Stimulated activated CD8-positive, alpha-beta memory T cell treated with anti-CD3 and anti-CD28 coated beads, Interleukin-4, amount 100 ng/mL, for 24 hours (primary cell): Measurements from ENCODE around the gene SHANK1.
"Not testable (repeated sequence)": the region's sequence is repeated elsewhere in the genome, so short reads cannot be mapped to it uniquely, and the experiment has no call there.

ENCODE experiments used
- DNase-seq: peaks from one replicate; pipeline ENCODE4 v3.0.0-alpha.2; 2020; ENCODE audit warnings: low read depth

The SHANK1 gene

GRCh38 chr19:50719566-50719965, at the start of gene SHANK1:
Gene SHANK1 (minus strand): TSS chr19:50719802. CDS start chr19:50716919, 2,883 bp downstream.
- no peak for DNase-seq

- no peak for DNase-seq
Measured at GRCh38 chr19:50768277-50768676, 48.7 kb upstream of the SHANK1 start.

GRCh38 chr19:50767263-50767662, 47.7 kb upstream of the SHANK1 start:
- DNase-seq, result not testable (repeated sequence)

GRCh38 chr19:50766746-50767145, 47.1 kb upstream of the SHANK1 start:
- not testable (repeated sequence) for DNase-seq

- DNase-seq, result no peak
Measured at GRCh38 chr19:50764409-50764808, 44.8 kb upstream of the SHANK1 start.

- DNase-seq, result not testable (repeated sequence)
Measured at GRCh38 chr19:50763521-50763920, 43.9 kb upstream of the SHANK1 start.

GRCh38 chr19:50761501-50761900, 41.9 kb upstream of the SHANK1 start:
- DNase-seq, result not testable (repeated sequence)

GRCh38 chr19:50759886-50760285, 40.3 kb upstream of the SHANK1 start:
- DNase-seq, result no peak

- DNase-seq, result not testable (repeated sequence)
Measured at GRCh38 chr19:50759076-50759475, 39.5 kb upstream of the SHANK1 start.

- not testable (repeated sequence) for DNase-seq
Measured at GRCh38 chr19:50757624-50758023, 38.0 kb upstream of the SHANK1 start.

- DNase-seq, result not testable (repeated sequence)
Measured at GRCh38 chr19:50756244-50756643, 36.6 kb upstream of the SHANK1 start.

- DNase-seq, result no peak
Measured at GRCh38 chr19:50753879-50754278, 34.3 kb upstream of the SHANK1 start.

- DNase-seq, result no peak
Measured at GRCh38 chr19:50750010-50750409, 30.4 kb upstream of the SHANK1 start.

- no peak for DNase-seq
Measured at GRCh38 chr19:50749490-50749889, 29.9 kb upstream of the SHANK1 start.

- DNase-seq, result not testable (repeated sequence)
Measured at GRCh38 chr19:50747141-50747540, 27.5 kb upstream of the SHANK1 start.

- DNase-seq, result no peak
Measured at GRCh38 chr19:50745221-50745620, 25.6 kb upstream of the SHANK1 start.

GRCh38 chr19:50743537-50743936, 23.9 kb upstream of the SHANK1 start:
- no peak for DNase-seq

- no peak for DNase-seq
Measured at GRCh38 chr19:50741179-50741933, 21.8 kb upstream of the SHANK1 start.

- no peak for DNase-seq
Measured at GRCh38 chr19:50739914-50740426, 20.4 kb upstream of the SHANK1 start.

GRCh38 chr19:50739132-50739913, 19.7 kb upstream of the SHANK1 start:
- DNase-seq, result no peak

GRCh38 chr19:50736338-50736737, 16.7 kb upstream of the SHANK1 start:
- DNase-seq, result no peak

GRCh38 chr19:50735869-50736268, 16.3 kb upstream of the SHANK1 start:
- no peak for DNase-seq

GRCh38 chr19:50729894-50730293, 10.3 kb upstream of the SHANK1 start:
- DNase-seq, result no peak
